22Rv1 (cell line): ENCODE measurements around the gene PMEPA1.
A peak's percentile ranks its signal among the peaks of the same experiment; 100 is the strongest.

Source experiments
- H3K27ac ChIP-seq: fragments of 450-650 bp; 2 replicates; pipeline ENCODE4 v1.5.1; 2017
- CTCF ChIP-seq: fragments of 450-650 bp; IDR thresholded peaks from 2 replicates; pipeline ENCODE4 v1.5.1; 2017; ENCODE audit warnings: mild to moderate bottlenecking
- ZFX ChIP-seq: fragments of 450-650 bp; IDR thresholded peaks from 2 replicates; pipeline ENCODE4 v1.6.1; 2017; ENCODE audit warnings: antibody characterized with exemption, borderline replicate concordance

PMEPA1 gene

GRCh38 chr20:57609842-57610167, 100.0 kb downstream of the PMEPA1 start:
- TF ChIP-seq CTCF, result 0 out of 2 replicates have a peak, but pooled peaks have one; percentile 15
- TF ChIP-seq ZFX, result no peak
- no peak overlapping the region for H3K27ac ChIP-seq

GRCh38 chr20:57609086-57609841, 100.6 kb downstream of the PMEPA1 start:
- no peak overlapping the region for H3K27ac ChIP-seq
- TF ChIP-seq CTCF (no peak), ZFX (no peak)

GRCh38 chr20:57608516-57608915, 101.3 kb downstream of the PMEPA1 start:
- TF ChIP-seq ZFX (no peak), CTCF (no peak)

GRCh38 chr20:57605878-57606277, 103.9 kb downstream of the PMEPA1 start:
- TF ChIP-seq CTCF (no peak), ZFX (no peak)
- no peak overlapping the region for H3K27ac ChIP-seq

More at GRCh38 chr20:57608516-57608915, 101.3 kb downstream of the PMEPA1 start:
- no peak overlapping the region for H3K27ac ChIP-seq

GRCh38 chr20:57605045-57605444, 104.8 kb downstream of the PMEPA1 start:
- TF ChIP-seq CTCF, result no peak
- no peak for TF ChIP-seq ZFX
- no peak overlapping the region for H3K27ac ChIP-seq

GRCh38 chr20:57603120-57603519, 106.7 kb downstream of the PMEPA1 start:
- no peak overlapping the region for H3K27ac ChIP-seq
- no peak for TF ChIP-seq CTCF
- TF ChIP-seq ZFX, result no peak

GRCh38 chr20:57601737-57602136, 108.1 kb downstream of the PMEPA1 start:
- no peak overlapping the region for H3K27ac ChIP-seq

More at GRCh38 chr20:57601737-57602136, 108.1 kb downstream of the PMEPA1 start:
- no peak for TF ChIP-seq CTCF
- TF ChIP-seq ZFX, result no peak
